ENCODE results near the gene HSPH1. TPM values are rescaled to one million over a fixed set of nuclear protein-coding genes. Genes with fewer than 3 reads are reported as not detected.
A peak's percentile ranks its signal among the peaks of the same experiment; 100 is the strongest.

The HSPH1 gene
- total and polyA plus RNA-seq, 2 of the 13 experiments (the other 11 are each of a cell fraction or from before 2014, with no cell fraction given) = 13.0 to 62.9 TPM

DNA sequence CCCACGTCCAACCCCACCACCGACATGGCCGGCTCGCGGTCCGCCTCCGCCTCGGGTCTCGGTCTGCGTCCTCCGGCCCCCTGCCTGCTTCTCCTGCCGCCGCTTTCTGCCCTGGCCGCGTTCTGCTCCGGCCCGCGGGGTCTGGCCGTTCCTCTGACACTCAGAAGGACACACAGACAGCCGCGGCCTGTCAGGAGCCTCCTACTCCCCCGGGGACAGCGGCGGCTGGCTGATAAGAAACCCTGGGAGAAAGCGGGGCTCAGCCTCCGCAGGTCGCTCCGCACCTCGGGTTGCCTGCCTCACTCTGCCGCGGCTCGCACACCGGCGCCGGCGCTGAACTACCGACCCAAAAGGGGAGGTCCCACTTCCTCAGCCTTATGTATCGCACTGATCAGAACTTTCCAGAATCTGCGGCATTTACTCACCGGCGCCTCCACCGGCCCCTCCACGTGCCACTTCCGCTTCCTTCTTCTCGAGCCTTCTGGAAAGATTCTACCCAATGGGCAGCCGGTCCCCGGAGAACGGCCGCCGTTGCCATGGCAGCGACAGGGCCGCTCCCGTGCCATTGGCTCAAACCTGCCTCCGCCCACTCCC is at the start of gene HSPH1 (continued):
- TF ChIP-seq, protein P1, sequence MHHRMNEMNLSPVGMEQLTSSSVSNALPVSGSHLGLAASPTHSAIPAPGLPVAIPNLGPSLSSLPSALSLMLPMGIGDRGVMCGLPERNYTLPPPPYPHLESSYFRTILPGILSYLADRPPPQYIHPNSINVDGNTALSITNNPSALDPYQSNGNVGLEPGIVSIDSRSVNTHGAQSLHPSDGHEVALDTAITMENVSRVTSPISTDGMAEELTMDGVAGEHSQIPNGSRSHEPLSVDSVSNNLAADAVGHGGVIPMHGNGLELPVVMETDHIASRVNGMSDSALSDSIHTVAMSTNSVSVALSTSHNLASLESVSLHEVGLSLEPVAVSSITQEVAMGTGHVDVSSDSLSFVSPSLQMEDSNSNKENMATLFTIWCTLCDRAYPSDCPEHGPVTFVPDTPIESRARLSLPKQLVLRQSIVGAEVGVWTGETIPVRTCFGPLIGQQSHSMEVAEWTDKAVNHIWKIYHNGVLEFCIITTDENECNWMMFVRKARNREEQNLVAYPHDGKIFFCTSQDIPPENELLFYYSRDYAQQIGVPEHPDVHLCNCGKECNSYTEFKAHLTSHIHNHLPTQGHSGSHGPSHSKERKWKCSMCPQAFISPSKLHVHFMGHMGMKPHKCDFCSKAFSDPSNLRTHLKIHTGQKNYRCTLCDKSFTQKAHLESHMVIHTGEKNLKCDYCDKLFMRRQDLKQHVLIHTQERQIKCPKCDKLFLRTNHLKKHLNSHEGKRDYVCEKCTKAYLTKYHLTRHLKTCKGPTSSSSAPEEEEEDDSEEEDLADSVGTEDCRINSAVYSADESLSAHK (CRISPR knock-in tag; IDR thresholded peaks at IDR 0.05; ENCODE audit: borderline replicate concordance) = no peak
- TF ChIP-seq, protein P2, sequence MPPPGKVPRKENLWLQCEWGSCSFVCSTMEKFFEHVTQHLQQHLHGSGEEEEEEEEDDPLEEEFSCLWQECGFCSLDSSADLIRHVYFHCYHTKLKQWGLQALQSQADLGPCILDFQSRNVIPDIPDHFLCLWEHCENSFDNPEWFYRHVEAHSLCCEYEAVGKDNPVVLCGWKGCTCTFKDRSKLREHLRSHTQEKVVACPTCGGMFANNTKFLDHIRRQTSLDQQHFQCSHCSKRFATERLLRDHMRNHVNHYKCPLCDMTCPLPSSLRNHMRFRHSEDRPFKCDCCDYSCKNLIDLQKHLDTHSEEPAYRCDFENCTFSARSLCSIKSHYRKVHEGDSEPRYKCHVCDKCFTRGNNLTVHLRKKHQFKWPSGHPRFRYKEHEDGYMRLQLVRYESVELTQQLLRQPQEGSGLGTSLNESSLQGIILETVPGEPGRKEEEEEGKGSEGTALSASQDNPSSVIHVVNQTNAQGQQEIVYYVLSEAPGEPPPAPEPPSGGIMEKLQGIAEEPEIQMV (CRISPR knock-in tag; IDR thresholded peaks at IDR 0.05; ENCODE audit: low read depth) = peak; percentile 78; the same call in 1 of the 2 replicates
- no peak for TF ChIP-seq MLLT10 (CRISPR knock-in tag; IDR thresholded peaks at IDR 0.05)
- TF ChIP-seq ZNF160 (CRISPR knock-in tag; IDR thresholded peaks at IDR 0.05) = peak; percentile 20; the same call in 1 of the 2 replicates
- TF ChIP-seq KDM5B (CRISPR knock-in tag; IDR thresholded peaks at IDR 0.05; ENCODE audit: borderline replicate concordance) = peak; percentile 96
- TF ChIP-seq SOX5 (CRISPR knock-in tag; IDR thresholded peaks at IDR 0.05; ENCODE audit: borderline replicate concordance) = no peak
- TF ChIP-seq, protein P3, sequence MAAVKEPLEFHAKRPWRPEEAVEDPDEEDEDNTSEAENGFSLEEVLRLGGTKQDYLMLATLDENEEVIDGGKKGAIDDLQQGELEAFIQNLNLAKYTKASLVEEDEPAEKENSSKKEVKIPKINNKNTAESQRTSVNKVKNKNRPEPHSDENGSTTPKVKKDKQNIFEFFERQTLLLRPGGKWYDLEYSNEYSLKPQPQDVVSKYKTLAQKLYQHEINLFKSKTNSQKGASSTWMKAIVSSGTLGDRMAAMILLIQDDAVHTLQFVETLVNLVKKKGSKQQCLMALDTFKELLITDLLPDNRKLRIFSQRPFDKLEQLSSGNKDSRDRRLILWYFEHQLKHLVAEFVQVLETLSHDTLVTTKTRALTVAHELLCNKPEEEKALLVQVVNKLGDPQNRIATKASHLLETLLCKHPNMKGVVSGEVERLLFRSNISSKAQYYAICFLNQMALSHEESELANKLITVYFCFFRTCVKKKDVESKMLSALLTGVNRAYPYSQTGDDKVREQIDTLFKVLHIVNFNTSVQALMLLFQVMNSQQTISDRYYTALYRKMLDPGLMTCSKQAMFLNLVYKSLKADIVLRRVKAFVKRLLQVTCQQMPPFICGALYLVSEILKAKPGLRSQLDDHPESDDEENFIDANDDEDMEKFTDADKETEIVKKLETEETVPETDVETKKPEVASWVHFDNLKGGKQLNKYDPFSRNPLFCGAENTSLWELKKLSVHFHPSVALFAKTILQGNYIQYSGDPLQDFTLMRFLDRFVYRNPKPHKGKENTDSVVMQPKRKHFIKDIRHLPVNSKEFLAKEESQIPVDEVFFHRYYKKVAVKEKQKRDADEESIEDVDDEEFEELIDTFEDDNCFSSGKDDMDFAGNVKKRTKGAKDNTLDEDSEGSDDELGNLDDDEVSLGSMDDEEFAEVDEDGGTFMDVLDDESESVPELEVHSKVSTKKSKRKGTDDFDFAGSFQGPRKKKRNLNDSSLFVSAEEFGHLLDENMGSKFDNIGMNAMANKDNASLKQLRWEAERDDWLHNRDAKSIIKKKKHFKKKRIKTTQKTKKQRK (IDR thresholded peaks at IDR 0.05; ENCODE audit: low read length) = no peak
- TF ChIP-seq ZNF382 (CRISPR knock-in tag; IDR thresholded peaks at IDR 0.05; ENCODE audit: borderline replicate concordance) = no peak
- TF ChIP-seq KAT8 (CRISPR knock-in tag; IDR thresholded peaks at IDR 0.05) = peak; percentile 59
- TF ChIP-seq, protein P4, sequence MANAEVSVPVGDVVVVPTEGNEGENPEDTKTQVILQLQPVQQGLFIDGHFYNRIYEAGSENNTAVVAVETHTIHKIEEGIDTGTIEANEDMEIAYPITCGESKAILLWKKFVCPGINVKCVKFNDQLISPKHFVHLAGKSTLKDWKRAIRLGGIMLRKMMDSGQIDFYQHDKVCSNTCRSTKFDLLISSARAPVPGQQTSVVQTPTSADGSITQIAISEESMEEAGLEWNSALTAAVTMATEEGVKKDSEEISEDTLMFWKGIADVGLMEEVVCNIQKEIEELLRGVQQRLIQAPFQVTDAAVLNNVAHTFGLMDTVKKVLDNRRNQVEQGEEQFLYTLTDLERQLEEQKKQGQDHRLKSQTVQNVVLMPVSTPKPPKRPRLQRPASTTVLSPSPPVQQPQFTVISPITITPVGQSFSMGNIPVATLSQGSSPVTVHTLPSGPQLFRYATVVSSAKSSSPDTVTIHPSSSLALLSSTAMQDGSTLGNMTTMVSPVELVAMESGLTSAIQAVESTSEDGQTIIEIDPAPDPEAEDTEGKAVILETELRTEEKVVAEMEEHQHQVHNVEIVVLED (CRISPR knock-in tag; IDR thresholded peaks at IDR 0.05; ENCODE audit: borderline replicate concordance) = no peak
- TF ChIP-seq, protein P5, sequence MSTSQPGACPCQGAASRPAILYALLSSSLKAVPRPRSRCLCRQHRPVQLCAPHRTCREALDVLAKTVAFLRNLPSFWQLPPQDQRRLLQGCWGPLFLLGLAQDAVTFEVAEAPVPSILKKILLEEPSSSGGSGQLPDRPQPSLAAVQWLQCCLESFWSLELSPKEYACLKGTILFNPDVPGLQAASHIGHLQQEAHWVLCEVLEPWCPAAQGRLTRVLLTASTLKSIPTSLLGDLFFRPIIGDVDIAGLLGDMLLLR (CRISPR knock-in tag; IDR thresholded peaks at IDR 0.05) = peak; percentile 78; the same call in 1 of the 2 replicates
- TF ChIP-seq ZNF766 (CRISPR knock-in tag; IDR thresholded peaks at IDR 0.05; ENCODE audit: borderline replicate concordance) = no peak
- TF ChIP-seq SETDB1 (CRISPR knock-in tag; IDR thresholded peaks at IDR 0.05; ENCODE audit: borderline replicate concordance) = no peak
- 0 out of 2 replicates have a peak, but pooled peaks have one; percentile 30 for TF ChIP-seq ZNF367 (CRISPR knock-in tag; IDR thresholded peaks at IDR 0.05; ENCODE audit: borderline replicate concordance)
- TF ChIP-seq SKI (IDR thresholded peaks at IDR 0.05; ENCODE audit: partially characterized antibody) = no peak
- TF ChIP-seq DNMT3B (CRISPR knock-in tag; conservative IDR thresholded peaks at IDR 0.05) = peak; percentile 45; the same call in 1 of the 2 replicates
- TF ChIP-seq ZNF670 (CRISPR knock-in tag; IDR thresholded peaks at IDR 0.05; ENCODE audit: borderline replicate concordance) = 0 out of 2 replicates have a peak, but pooled peaks have one; percentile 67
- no peak for TF ChIP-seq MBD4 (IDR thresholded peaks at IDR 0.05; ENCODE audit: borderline replicate concordance, low read length)
- TF ChIP-seq BORCS8-MEF2B (CRISPR knock-in tag; IDR thresholded peaks at IDR 0.05) = no peak
- no peak for TF ChIP-seq NR2F6 (IDR thresholded peaks at IDR 0.05)
- TF ChIP-seq NR2F6 (CRISPR knock-in tag; IDR thresholded peaks at IDR 0.05) = no peak

All from HepG2 (cell line).